ENCODE results near the gene RAB34. TPM values are rescaled to one million over a fixed set of nuclear protein-coding genes. Genes with fewer than 3 reads are reported as not detected.
"Not testable (repeated sequence)": the region's sequence is repeated elsewhere in the genome, so short reads cannot be mapped to it uniquely, and the experiment has no call there.

The RAB34 gene
- total RNA-seq, 2 experiments from 2014 or later = 4.9 to 6.6 TPM

DNA sequence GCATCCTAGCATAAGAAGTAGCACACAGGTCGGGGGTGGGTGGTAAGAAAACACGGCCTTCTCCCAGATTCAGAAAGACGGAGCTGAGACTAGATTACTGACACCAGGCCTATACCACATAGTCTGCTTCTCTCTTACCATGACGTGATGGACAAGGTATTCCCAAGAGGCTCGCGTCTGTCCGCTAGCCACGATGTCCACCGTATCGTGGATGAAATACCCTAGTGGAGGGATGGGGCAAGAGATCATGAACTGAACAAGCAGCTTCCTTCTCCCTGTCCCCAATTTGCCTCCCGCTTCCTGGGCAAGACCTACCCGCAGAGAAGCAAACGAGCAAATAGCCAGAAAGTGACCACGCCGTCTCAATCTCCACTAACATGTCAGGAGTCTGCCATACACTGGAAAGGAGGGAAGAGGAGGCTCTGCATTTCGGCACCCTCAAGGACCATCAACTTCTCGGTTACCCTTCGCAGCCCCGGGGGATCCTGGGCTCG lies 7.5 kb upstream of the RAB34 start:
- peak; percentile 45 for DNase-seq
- H3K36me3 Mint-ChIP-seq = peaks cover 55% of the 10 kb centered on the region
- ChIA-PET CTCF (interaction anchor here (1.2 to 9.7 kb wide), 5 partner anchors 21 to 226 kb away, joined by 3 to 632 read pairs (median 92); partner anchors contain the start of genes DHRS13, PHF12 and TRAF4), POLR2A (interaction anchor here (0.7 to 7.1 kb wide), 7 partner anchors 14 to 173 kb away, joined by 3 to 202 read pairs (median 4); partner anchors contain the start of genes BLTP2, FAM222B, PROCA1 and TRAF4)
- intact Hi-C loops (cut with micrococcal nuclease) = loop anchor here (5.0 kb wide), 3 partner anchors 78 to 412 kb away; partner anchors contain the start of gene BLTP2
- H3K27ac Mint-ChIP-seq = peak overlapping the region; percentile 91
- peaks cover 54% of the 10 kb centered on the region for H3K4me1 Mint-ChIP-seq (ENCODE audit: low read depth)
- no peaks in the 10 kb centered on the region for H3K9me3 Mint-ChIP-seq
- no peaks in the 10 kb centered on the region for H3K27me3 Mint-ChIP-seq
- peak overlapping the region; percentile 85 for H3K4me3 Mint-ChIP-seq

DNA sequence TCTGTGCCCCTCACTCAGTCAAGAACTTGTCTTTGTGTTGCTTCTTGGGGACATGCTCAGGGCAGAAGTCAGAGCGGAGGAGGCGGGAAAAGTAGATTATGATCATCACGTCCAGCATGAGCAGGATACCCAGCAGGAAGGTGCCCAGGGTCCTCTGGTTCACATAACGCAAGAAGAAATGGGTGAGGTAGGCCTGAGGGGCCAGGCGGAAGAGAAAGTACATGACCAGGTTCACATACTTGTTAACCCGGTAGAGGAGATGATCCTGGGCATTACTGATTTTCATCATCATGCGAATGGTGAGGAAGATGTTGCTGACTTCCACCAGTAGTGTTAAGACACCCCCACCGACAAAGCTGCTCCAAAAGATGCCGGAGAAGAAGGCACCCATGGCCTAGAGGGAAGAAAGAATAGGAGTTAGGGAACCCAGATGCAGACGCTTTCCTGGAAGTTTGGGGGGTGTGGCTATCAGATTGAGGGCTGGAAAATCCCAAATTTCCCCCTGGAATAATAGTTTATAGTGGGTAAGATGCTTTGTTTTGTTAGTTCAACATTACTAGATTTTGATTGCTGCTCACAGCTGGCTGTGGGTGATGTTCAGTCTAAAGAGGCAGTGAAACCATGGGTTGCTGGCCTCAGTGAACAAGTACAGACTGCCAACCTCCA lies 7.0 kb upstream of the RAB34 start:
- POLR2A ChIA-PET = interaction anchor here (1.1 to 7.1 kb wide), 6 partner anchors 14 to 174 kb away, joined by 3 to 202 read pairs (median 6); partner anchors contain the start of genes BLTP2, FAM222B, PROCA1 and TRAF4
- no peak for DNase-seq
- Mint-ChIP-seq H3K27ac (peak overlapping the region; percentile 91), H3K9me3 (no peaks in the 10 kb centered on the region), H3K27me3 (no peaks in the 10 kb centered on the region), H3K4me1 (ENCODE audit: low read depth) (peaks cover 50% of the 10 kb centered on the region), H3K36me3 (peaks cover 60% of the 10 kb centered on the region), H3K4me3 (peak overlapping the region; percentile 85)
- intact Hi-C loops (cut with micrococcal nuclease) = loop anchor here (5.0 kb wide), 3 partner anchors 77 to 413 kb away; partner anchors contain the start of gene BLTP2
- CTCF ChIA-PET = interaction anchor here (1.2 to 9.7 kb wide), 4 partner anchors 22 to 226 kb away, joined by 3 to 632 read pairs (median 111); partner anchors contain the start of genes PHF12 and TRAF4

GRCh38 chr17:28723836-28724499 lies 6.3 kb upstream of the RAB34 start:
- DNase-seq; intact Hi-C loops (cut with micrococcal nuclease); H3K9me3 Mint-ChIP-seq; H3K27me3 Mint-ChIP-seq: not testable (repeated sequence)
- Mint-ChIP-seq H3K4me1 (ENCODE audit: low read depth) (peaks cover 50% of the 10 kb centered on the region), H3K36me3 (peaks cover 62% of the 10 kb centered on the region), H3K27ac (peak overlapping the region; percentile 91), H3K4me3 (peak overlapping the region; percentile 85)
- ChIA-PET CTCF (interaction anchor here (6.0 to 9.7 kb wide), 2 partner anchors 23 to 40 kb away, joined by 92 to 632 read pairs; partner anchors contain the start of gene TRAF4), POLR2A (interaction anchor here (1.4 to 7.1 kb wide), 3 partner anchors 13 to 124 kb away, joined by 4 to 202 read pairs (median 15); partner anchors contain the start of genes PROCA1 and TRAF4)

GRCh38 chr17:28723159-28723835 lies 5.6 kb upstream of the RAB34 start:
- POLR2A ChIA-PET = interaction anchor here (7.1 kb wide), 1 partner anchor 23 kb away, joined by 202 read pairs; the partner anchor contains the start of gene TRAF4
- no peak for DNase-seq
- H3K27ac Mint-ChIP-seq = peak overlapping the region; percentile 91
- H3K9me3 Mint-ChIP-seq = no peaks in the 10 kb centered on the region
- H3K36me3 Mint-ChIP-seq = peaks cover 62% of the 10 kb centered on the region
- peaks cover 53% of the 10 kb centered on the region for H3K4me1 Mint-ChIP-seq (ENCODE audit: low read depth)
- peak overlapping the region; percentile 85 for H3K4me3 Mint-ChIP-seq
- intact Hi-C loops (cut with micrococcal nuclease) = no loop called here
- H3K27me3 Mint-ChIP-seq = no peaks in the 10 kb centered on the region
- CTCF ChIA-PET = interaction anchor here (9.7 kb wide), 1 partner anchor 23 kb away, joined by 632 read pairs; the partner anchor contains the start of gene TRAF4

DNA sequence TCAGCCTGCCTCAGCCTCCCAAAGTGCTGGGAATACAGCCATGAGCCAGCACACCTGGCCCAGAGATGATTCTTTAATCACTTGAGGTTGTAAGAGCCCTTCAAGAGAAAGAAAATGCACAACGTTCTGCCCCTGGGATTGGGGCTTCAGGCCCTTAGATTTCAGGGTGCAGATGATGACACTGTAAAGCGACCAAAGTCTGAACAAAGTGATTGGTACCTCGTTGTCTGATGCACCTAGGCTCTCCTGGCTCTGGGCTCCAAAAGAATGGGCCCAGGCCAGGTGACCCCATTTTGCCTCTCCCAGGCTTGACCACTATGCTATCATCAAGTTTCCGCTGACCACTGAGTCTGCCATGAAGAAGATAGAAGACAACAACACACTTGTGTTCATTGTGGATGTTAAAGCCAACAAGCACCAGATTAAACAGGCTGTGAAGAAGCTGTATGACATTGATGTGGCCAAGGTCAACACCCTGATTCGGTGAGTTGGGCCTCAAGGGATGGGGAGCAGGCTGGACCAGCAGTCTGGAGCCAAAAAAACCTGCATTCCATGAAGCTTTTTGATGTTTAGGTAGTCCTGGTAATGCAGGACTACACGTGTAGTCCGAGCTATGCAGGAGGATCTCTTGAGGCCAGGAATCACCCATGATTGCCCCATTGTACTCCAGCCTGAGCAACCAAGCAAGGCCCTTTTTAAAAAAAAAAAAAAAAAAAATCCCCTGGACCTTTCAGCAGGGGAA lies 4.9 kb upstream of the RAB34 start:
- CTCF ChIA-PET = interaction anchor here (0.7 to 9.7 kb wide), 2 partner anchors 24 to 171 kb away, joined by 3 to 632 read pairs; partner anchors contain the start of gene TRAF4

GRCh38 chr17:28720997-28721329 lies 3.3 kb upstream of the RAB34 start:
- POLR2A ChIA-PET = interaction anchor here (0.6 to 2.2 kb wide), 7 partner anchors 7 to 957 kb away, joined by 3 to 22 read pairs (median 4); partner anchors contain the start of genes NEK8 and PROCA1
- H3K27me3 Mint-ChIP-seq; intact Hi-C loops (cut with micrococcal nuclease); H3K9me3 Mint-ChIP-seq; DNase-seq: not testable (repeated sequence)
- Mint-ChIP-seq H3K4me3 (peak overlapping the region; percentile 99), H3K36me3 (peaks cover 62% of the 10 kb centered on the region), H3K27ac (peak overlapping the region; percentile 98), H3K4me1 (ENCODE audit: low read depth) (peaks cover 54% of the 10 kb centered on the region)
- CTCF ChIA-PET = interaction anchor here (0.5 to 2.9 kb wide), 3 partner anchors 10 to 396 kb away, joined by 3 to 16 read pairs (median 11); partner anchors contain the start of gene PROCA1

More for the DNA sequence above, 4.9 kb upstream of the RAB34 start:
- no peaks in the 10 kb centered on the region for H3K27me3 Mint-ChIP-seq
- no peaks in the 10 kb centered on the region for H3K9me3 Mint-ChIP-seq
- no peak for DNase-seq
- POLR2A ChIA-PET = interaction anchor here (1.9 to 7.1 kb wide), 2 partner anchors 11 to 24 kb away, joined by 13 to 202 read pairs; partner anchors contain the start of genes PROCA1 and TRAF4
- peak overlapping the region; percentile 98 for H3K27ac Mint-ChIP-seq
- peak overlapping the region; percentile 99 for H3K4me3 Mint-ChIP-seq
- peaks cover 62% of the 10 kb centered on the region for H3K36me3 Mint-ChIP-seq
- intact Hi-C loops (cut with micrococcal nuclease) = no loop called here
- peaks cover 54% of the 10 kb centered on the region for H3K4me1 Mint-ChIP-seq (ENCODE audit: low read depth)

GRCh38 chr17:28720247-28720996 lies 2.8 kb upstream of the RAB34 start:
- POLR2A ChIA-PET = interaction anchor here (0.6 to 2.2 kb wide), 14 partner anchors 8 to 232 kb away, joined by 3 to 35 read pairs (median 7); partner anchors contain the start of genes BLTP2, NEK8, PHF12 and PIGS
- Mint-ChIP-seq H3K4me3 (peak overlapping the region; percentile 99), H3K27ac (peak overlapping the region; percentile 98), H3K36me3 (peaks cover 58% of the 10 kb centered on the region), H3K4me1 (ENCODE audit: low read depth) (peaks cover 54% of the 10 kb centered on the region), H3K27me3 (peaks cover 10% of the 10 kb centered on the region), H3K9me3 (no peaks in the 10 kb centered on the region)
- peak; percentile 60 for DNase-seq
- intact Hi-C loops (cut with micrococcal nuclease) = no loop called here
- CTCF ChIA-PET = interaction anchor here (0.5 to 2.9 kb wide), 12 partner anchors 8 to 397 kb away, joined by 3 to 16 read pairs (median 4); partner anchors contain the start of genes NEK8, PROCA1, SDF2 and SUPT6H

DNA sequence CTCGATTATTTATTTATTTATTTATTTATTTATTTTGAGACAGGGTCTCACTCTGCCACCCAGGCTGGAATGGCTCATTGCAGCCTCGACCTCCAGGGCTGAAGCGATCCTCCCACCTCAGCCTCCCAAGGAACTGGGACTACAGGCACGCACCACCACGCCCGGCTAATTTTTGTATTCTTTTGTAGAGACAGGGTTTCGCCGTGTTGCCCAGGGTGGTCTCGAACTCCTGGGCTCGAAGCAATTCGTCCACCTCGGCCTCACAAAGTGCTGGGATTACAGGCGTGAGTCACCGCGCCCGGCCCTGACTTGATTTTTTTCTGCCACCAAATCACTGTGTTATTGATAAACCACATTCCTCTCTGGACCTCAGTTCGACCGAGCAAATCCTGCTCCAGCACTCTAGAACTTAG lies 1.4 kb upstream of the RAB34 start:
- Mint-ChIP-seq H3K36me3 (peaks cover 44% of the 10 kb centered on the region), H3K27me3 (peaks cover 16% of the 10 kb centered on the region), H3K27ac (peak overlapping the region; percentile 98), H3K4me3 (peak overlapping the region; percentile 99), H3K9me3 (no peaks in the 10 kb centered on the region), H3K4me1 (ENCODE audit: low read depth) (peaks cover 40% of the 10 kb centered on the region)
- DNase-seq = no peak
- CTCF ChIA-PET = interaction anchor here (1.0 to 2.9 kb wide), 11 partner anchors 8 to 235 kb away, joined by 3 to 16 read pairs (median 4); partner anchors contain the start of genes BLTP2, NEK8, PROCA1 and SDF2
- intact Hi-C loops (cut with micrococcal nuclease) = loop anchor here (1.0 to 2.0 kb wide), 4 partner anchors 8 to 233 kb away; partner anchors contain the start of genes NEK8 and PROCA1
- POLR2A ChIA-PET = interaction anchor here (0.6 to 2.2 kb wide), 15 partner anchors 8 to 421 kb away, joined by 3 to 35 read pairs (median 6); partner anchors contain the start of genes BLTP2, NEK8, PHF12 and PIGS

- intact Hi-C loops (cut with micrococcal nuclease) = loop anchor here (1.0 to 2.0 kb wide), 4 partner anchors 7 to 234 kb away; partner anchors contain the start of genes NEK8 and PROCA1
- ChIA-PET POLR2A (interaction anchor here (1.9 kb wide), 1 partner anchor 7 kb away, joined by 35 read pairs; the partner anchor contains the start of gene PROCA1), CTCF (interaction anchor here (1.2 to 1.6 kb wide), 3 partner anchors 57 to 75 kb away, joined by 3 to 4 read pairs (median 4); partner anchors contain the start of genes BLTP2, SDF2 and SUPT6H)
- Mint-ChIP-seq H3K36me3 (peaks cover 38% of the 10 kb centered on the region), H3K4me1 (ENCODE audit: low read depth) (peaks cover 34% of the 10 kb centered on the region), H3K4me3 (peak overlapping the region; percentile 14), H3K27me3 (peaks cover 16% of the 10 kb centered on the region), H3K27ac (peak overlapping the region; percentile 71), H3K9me3 (no peaks in the 10 kb centered on the region)
- DNase-seq = no peak
These were observed 809 bp upstream of the RAB34 start for GRCh38 chr17:28718333-28719020.
